Mesothelial cell of epicardium (in vitro differentiated cells): ENCODE results near the gene MADD. TPM values are rescaled to one million over a fixed set of nuclear protein-coding genes. Genes with fewer than 3 reads are reported as not detected.

Source experiments
- DNase-seq, 2 experiments: peaks; one replicate each; pipeline ENCODE4 v3.0.0; 2021; ENCODE audit warnings: low spot score in 2 of 2; ENCODE audit not compliant: unreplicated experiment in 2 of 2
- H3K27ac Mint-ChIP-seq: 2 replicates; pipeline ENCODE4 v1.8.0; 2021; ENCODE audit warnings: mixed read lengths
- H3K27me3 Mint-ChIP-seq: 2 replicates; pipeline ENCODE4 v1.8.0; 2021; ENCODE audit warnings: low read depth, mixed read lengths
- H3K36me3 Mint-ChIP-seq: 2 replicates; pipeline ENCODE4 v1.8.0; 2021; ENCODE audit warnings: mixed read lengths
- H3K4me1 Mint-ChIP-seq: 2 replicates; pipeline ENCODE4 v1.8.0; 2021; ENCODE audit warnings: mixed read lengths
- H3K4me3 Mint-ChIP-seq: 2 replicates; pipeline ENCODE4 v1.8.0; 2021; ENCODE audit warnings: mild to moderate bottlenecking, moderate library complexity, mixed read lengths
- H3K9me3 Mint-ChIP-seq: 2 replicates; pipeline ENCODE4 v1.8.0; 2021; ENCODE audit warnings: mixed read lengths
- total RNA-seq: library from RNA; stranded (reverse); gene quantifications from 3 replicates; pipeline ENCODE4 v1.2.1, GENCODE V29; 2021
- TF ChIP-seq, protein P1 (sequence below): fragments of 200-600 bp; sonication (generic); IDR thresholded peaks from one replicate; pipeline ENCODE4 v1.5.0; 2021; ENCODE audit warnings: antibody characterized with exemption; ENCODE audit not compliant: unreplicated experiment

The MADD gene
- total RNA-seq, 1 donor from 2014 or later, result 71.2 TPM

- Mint-ChIP-seq H3K27me3 (no peaks in the 10 kb centered on the region), H3K9me3 (no peaks in the 10 kb centered on the region), H3K27ac (no peak overlapping the region), H3K36me3 (no peaks in the 10 kb centered on the region), H3K4me1 (peaks cover 4% of the 10 kb centered on the region), H3K4me3 (peak overlapping the region; percentile 70)
- DNase-seq, result no peak
- TF ChIP-seq, protein P1, sequence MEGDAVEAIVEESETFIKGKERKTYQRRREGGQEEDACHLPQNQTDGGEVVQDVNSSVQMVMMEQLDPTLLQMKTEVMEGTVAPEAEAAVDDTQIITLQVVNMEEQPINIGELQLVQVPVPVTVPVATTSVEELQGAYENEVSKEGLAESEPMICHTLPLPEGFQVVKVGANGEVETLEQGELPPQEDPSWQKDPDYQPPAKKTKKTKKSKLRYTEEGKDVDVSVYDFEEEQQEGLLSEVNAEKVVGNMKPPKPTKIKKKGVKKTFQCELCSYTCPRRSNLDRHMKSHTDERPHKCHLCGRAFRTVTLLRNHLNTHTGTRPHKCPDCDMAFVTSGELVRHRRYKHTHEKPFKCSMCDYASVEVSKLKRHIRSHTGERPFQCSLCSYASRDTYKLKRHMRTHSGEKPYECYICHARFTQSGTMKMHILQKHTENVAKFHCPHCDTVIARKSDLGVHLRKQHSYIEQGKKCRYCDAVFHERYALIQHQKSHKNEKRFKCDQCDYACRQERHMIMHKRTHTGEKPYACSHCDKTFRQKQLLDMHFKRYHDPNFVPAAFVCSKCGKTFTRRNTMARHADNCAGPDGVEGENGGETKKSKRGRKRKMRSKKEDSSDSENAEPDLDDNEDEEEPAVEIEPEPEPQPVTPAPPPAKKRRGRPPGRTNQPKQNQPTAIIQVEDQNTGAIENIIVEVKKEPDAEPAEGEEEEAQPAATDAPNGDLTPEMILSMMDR, result no peak
These were observed 85.0 kb downstream of the MADD start for GRCh38 chr11:47354913-47355282.

- H3K4me1 Mint-ChIP-seq, result peaks cover 4% of the 10 kb centered on the region
- no peaks in the 10 kb centered on the region for H3K27me3 Mint-ChIP-seq
- peak; percentile 79 to 89 for DNase-seq
- H3K27ac Mint-ChIP-seq, result no peak overlapping the region
- no peaks in the 10 kb centered on the region for H3K36me3 Mint-ChIP-seq
- peak overlapping the region; percentile 70 for H3K4me3 Mint-ChIP-seq
- no peaks in the 10 kb centered on the region for H3K9me3 Mint-ChIP-seq
- TF ChIP-seq, protein P1, result peak; percentile 73
These were observed 85.6 kb downstream of the MADD start for GRCh38 chr11:47355283-47356128.

DNA sequence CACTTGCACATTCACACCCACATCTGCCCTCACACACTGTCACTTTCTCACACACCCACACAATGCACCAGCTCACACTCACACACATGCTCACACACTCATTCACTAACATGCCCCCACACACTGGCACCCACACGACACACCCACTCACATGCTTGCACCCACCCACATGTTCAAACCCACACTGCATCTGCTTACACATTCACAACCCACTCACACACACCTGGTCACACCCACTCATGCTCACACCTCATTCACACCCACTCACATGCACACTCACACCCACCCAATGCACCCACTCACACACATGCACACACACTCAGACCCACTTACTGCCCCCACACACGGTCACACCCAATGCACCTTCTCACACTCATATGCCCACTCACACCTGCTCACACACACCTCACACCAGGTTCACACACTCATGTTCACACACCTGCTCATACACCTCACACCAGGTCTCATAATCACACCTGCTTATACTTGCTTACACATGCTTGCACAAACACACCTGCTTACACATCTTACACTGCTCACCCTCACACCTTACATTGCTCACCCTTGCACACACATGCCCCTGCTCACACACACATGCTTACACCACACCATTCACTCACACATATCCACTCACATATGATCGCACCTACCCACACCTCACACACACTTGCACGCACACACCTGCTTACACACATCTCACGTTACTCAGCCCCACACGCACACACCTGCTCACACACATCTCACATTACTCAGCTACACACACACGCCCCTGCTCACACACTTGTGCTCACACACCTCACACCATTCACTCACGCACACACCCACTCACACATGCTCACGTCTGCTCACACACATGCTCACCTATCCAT, 86.4 kb downstream of the MADD start:
- no peak overlapping the region for H3K27ac Mint-ChIP-seq
- no peak for DNase-seq
- H3K36me3 Mint-ChIP-seq, result no peaks in the 10 kb centered on the region
- no peaks in the 10 kb centered on the region for H3K27me3 Mint-ChIP-seq
- TF ChIP-seq, protein P1, result no peak
- H3K4me3 Mint-ChIP-seq, result no peak overlapping the region
- no peaks in the 10 kb centered on the region for H3K9me3 Mint-ChIP-seq
- H3K4me1 Mint-ChIP-seq, result peaks cover 4% of the 10 kb centered on the region

DNA sequence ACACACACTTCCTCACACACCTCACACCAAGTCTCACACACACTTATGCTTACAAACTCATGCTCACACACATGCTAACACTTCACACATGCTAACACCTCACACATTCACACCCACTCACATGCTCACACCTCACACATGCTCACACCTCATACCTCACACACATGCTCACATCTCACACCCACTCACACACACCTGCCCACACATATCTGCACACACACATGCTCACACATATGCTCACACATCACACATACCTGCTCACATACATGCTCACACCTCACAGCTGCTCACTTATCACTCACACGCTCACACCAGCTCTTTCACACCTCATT, 87.0 kb downstream of the MADD start:
- Mint-ChIP-seq H3K36me3 (no peaks in the 10 kb centered on the region), H3K27ac (no peak overlapping the region), H3K4me3 (no peak overlapping the region), H3K27me3 (no peaks in the 10 kb centered on the region), H3K9me3 (no peaks in the 10 kb centered on the region), H3K4me1 (peaks cover 4% of the 10 kb centered on the region)
- no peak for DNase-seq
- TF ChIP-seq, protein P1, result no peak

DNA sequence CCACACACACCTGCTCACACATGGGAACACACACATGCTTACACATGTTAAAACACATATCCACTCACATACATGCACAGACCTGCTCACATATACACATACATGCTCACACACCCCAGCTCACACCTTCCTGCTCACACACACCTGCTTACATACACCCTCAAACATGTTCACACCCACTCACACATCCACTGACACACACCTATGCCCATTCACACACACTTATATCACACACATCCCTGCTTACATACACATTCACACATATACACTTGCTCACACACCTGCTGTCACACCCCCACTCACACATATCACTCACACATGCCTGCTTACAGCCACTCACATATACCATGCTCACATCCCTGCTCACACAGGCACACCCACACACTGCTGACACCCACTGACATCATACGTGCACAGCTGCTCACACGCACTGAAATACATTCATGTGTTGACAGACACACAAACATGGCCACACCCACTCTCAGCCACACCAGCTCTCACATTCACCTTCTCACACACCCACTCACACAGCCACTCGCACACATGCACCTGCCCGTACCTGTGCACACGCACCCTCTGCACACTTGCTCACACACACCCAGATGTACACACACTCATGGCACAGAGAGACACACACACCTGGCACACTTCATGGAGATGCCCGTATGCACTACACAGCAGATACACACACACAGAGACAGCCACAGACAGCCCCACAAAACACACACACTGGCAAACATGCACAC, 88.2 kb downstream of the MADD start:
- Mint-ChIP-seq H3K4me1 (peaks cover 4% of the 10 kb centered on the region), H3K27me3 (no peaks in the 10 kb centered on the region), H3K36me3 (no peaks in the 10 kb centered on the region), H3K9me3 (no peaks in the 10 kb centered on the region), H3K27ac (no peak overlapping the region), H3K4me3 (no peak overlapping the region)
- TF ChIP-seq, protein P1, result no peak
- DNase-seq, result no peak
